HG03575 (cell line): ENCODE results near the gene RAPGEF4.
"Not testable (repeated sequence)": the region's sequence is repeated elsewhere in the genome, so short reads cannot be mapped to it uniquely, and the experiment has no call there.

Source experiments
- ATAC-seq: cut with Tn5 transposase; IDR thresholded peaks from one replicate; pipeline ENCODE4 v1.9.1; 2021; ENCODE audit not compliant: unreplicated experiment, insufficient number of reproducible peaks, low FRiP score; ENCODE audit errors: extremely low read depth

Gene RAPGEF4

GRCh38 chr2:173090276-173090877, 354.7 kb downstream of the RAPGEF4 start:
- ATAC-seq, result no peak

GRCh38 chr2:173090973-173091660, 355.5 kb downstream of the RAPGEF4 start:
- no peak for ATAC-seq

DNA sequence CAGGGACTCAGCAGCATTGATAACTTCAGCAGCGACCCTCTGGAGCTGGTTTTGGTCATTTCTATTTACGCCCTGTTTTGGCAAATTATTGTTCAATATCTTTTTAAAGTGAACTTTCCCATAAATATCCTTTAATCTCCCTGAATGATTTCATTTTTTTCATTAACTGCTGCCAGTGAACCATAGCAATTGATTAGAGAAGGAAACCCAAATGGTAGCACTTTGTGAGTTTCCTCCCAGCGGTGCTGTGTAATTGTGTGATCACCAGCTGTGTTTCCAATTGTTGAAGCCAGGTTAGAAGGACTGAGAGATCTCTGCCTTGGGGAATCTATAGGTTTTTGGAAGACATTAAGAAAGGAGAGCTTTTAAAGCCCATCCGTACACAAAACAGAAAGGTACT, 356.3 kb downstream of the RAPGEF4 start:
- no peak for ATAC-seq

DNA sequence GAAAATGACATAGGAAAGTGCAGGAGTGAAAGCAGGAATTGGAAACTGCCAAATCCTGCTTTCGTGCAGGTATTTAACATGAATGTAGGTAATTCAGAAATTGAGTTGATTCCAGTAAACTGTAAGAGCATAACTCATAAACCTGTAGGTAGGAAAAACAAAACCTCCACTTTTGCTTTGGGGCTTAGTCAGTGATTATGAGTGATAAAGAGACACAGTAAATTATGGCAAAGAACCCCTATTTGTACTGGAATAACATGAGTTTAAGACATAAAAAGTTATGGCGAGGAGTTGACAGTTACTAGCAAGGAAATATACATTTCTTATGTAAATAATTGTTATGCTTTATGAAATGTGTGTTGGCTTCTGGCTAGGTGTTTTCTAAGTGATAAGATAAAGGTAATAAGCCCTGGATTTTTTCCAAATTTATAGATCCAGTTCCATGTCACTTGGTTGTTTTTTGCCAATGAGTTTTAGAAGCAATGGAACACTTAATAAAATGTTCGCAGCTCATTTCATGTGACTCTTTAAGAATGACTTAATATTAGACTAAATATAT, 357.3 kb downstream of the RAPGEF4 start:
- no peak for ATAC-seq

DNA sequence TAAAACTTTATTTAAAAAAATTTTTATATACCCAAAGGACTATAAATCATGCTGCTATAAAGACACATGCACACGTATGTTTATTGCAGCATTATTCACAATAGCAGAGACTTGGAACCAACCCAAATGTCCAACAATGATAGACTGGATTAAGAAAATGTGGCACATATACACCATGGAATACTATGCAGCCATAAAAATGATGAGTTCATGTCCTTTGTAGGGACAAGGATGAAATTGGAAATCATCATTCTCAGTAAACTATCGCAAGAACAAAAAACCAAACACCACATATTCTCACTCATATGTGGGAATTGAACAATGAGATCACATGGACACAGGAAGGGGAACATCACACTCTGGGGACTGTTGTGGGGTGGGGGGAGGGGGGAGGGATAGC, 358.0 kb downstream of the RAPGEF4 start:
- not testable (repeated sequence) for ATAC-seq

DNA sequence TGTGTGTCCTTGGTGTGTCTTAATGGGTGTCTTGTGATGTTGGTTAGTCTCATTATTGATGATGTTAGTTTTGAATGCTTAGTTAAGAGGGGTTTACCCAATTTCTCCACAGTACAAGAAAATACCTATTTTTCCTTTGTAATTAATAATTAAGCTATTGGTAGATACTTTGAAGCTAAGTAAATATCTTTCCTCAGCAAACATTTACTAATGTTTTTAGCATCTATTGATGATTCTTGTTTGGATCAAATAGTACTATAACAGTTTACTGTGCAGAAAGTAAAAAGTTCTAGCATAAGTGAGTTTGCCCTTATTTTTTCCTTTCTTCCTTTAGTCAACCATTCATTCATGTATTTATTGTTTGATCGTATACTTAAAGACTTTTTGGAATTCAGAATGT, 359.1 kb downstream of the RAPGEF4 start:
- ATAC-seq, result no peak

DNA sequence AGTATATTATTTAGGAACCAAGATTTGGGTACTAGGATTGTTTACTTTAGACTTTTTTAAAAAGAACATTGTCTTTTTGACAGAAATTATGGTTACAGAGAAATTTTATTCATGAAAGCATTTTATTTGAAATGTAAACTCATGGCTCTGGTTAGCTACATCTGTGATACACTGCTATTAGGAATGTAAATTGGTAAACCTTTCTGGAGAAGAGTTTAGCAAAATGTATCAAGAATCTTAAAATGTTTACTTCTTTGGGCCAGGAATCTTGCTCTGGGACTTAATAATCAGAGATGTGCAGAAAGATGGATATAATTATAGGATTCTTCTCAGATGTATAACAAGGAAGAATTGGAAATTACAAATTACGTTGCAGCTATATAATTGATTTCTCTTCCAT, 359.7 kb downstream of the RAPGEF4 start:
- no peak for ATAC-seq

GRCh38 chr2:173099271-173099670, 363.6 kb downstream of the RAPGEF4 start:
- no peak for ATAC-seq

DNA sequence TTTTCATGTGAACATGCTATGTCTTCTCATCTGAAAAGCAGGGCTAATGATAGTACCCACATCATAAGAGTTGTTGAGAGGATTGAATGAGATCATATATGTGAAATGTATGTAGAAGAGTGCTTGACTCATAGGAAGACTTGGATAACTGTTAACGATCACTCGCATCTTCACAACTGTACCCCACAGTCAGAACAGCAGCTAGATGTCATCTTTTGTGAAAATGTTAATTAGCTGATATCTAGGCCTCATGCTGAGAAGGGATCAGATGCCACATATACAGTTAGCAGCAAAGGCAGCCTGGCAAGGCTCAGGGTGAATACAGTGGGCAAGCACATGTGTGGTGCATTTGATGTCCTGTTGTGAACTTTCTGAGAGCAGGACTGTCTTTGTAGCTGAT, 364.2 kb downstream of the RAPGEF4 start:
- ATAC-seq, result no peak

GRCh38 chr2:173101687-173102086, 366.0 kb downstream of the RAPGEF4 start:
- no peak for ATAC-seq
